MM.1S (cell line): ENCODE data around the gene CHML.
A peak's percentile ranks its signal among the peaks of the same experiment; 100 is the strongest.

Experiments
- DNase-seq: peaks from one replicate; pipeline ENCODE4 v3.0.0-alpha.2; 2015
- H2AFZ ChIP-seq: fragments of 300-600 bp; sonication (generic); 2 replicates; pipeline ENCODE4 v1.6.0; 2016; ENCODE audit warnings: antibody characterized with exemption, low read length
- H3F3A ChIP-seq: fragments of 300-600 bp; sonication (generic); 2 replicates; pipeline ENCODE4 v1.6.1; 2016; ENCODE audit warnings: mild to moderate bottlenecking, antibody characterized with exemption, low read length, moderate library complexity, mixed read lengths; ENCODE audit not compliant: insufficient read depth
- H3K27ac ChIP-seq: fragments of 300-600 bp; sonication (generic); 2 replicates; pipeline ENCODE4 v1.5.1; 2016; ENCODE audit warnings: mild to moderate bottlenecking, low read length
- H3K27me3 ChIP-seq: fragments of 300-600 bp; sonication (generic); replicated peaks from 2 replicates; pipeline ENCODE4 v1.6.0; 2016; ENCODE audit warnings: low read length; ENCODE audit not compliant: insufficient read depth
- H3K36me3 ChIP-seq: fragments of 300-600 bp; sonication (generic); replicated peaks from 2 replicates; pipeline ENCODE4 v1.6.1; 2016; ENCODE audit warnings: mild to moderate bottlenecking, low read length, mixed read lengths; ENCODE audit not compliant: insufficient read depth
- H3K4me1 ChIP-seq: fragments of 300-600 bp; sonication (generic); 2 replicates; pipeline ENCODE4 v1.6.1; 2016; ENCODE audit warnings: low read length, mixed read lengths
- H3K4me2 ChIP-seq: fragments of 300-600 bp; sonication (generic); 2 replicates; pipeline ENCODE4 v1.6.0; 2016; ENCODE audit warnings: low read depth, low read length
- H3K4me3 ChIP-seq: fragments of 300-600 bp; sonication (generic); 2 replicates; pipeline ENCODE4 v1.5.1; 2016; ENCODE audit warnings: low read length, mixed read lengths
- H3K79me2 ChIP-seq: fragments of 300-600 bp; sonication (generic); 2 replicates; pipeline ENCODE4 v1.6.1; 2016; ENCODE audit warnings: mixed run types, low read length, mixed read lengths
- H3K9ac ChIP-seq: fragments of 300-600 bp; sonication (generic); 2 replicates; pipeline ENCODE4 v1.6.1; 2016; ENCODE audit warnings: low read length, mixed read lengths
- H3K9me2 ChIP-seq: fragments of 300-600 bp; sonication (generic); replicated peaks from 2 replicates; pipeline ENCODE4 v1.6.1; 2016; ENCODE audit warnings: mild to moderate bottlenecking, low read length, mixed read lengths; ENCODE audit not compliant: insufficient read depth
- H3K9me3 ChIP-seq: fragments of 300-600 bp; sonication (generic); replicated peaks from 2 replicates; pipeline ENCODE4 v1.6.1; 2016; ENCODE audit warnings: mild to moderate bottlenecking, low read length, mixed read lengths; ENCODE audit not compliant: insufficient read depth
- H4K20me1 ChIP-seq: fragments of 300-600 bp; sonication (generic); 2 replicates; pipeline ENCODE4 v1.6.1; 2016; ENCODE audit warnings: mild to moderate bottlenecking, low read length, moderate library complexity, mixed read lengths; ENCODE audit not compliant: insufficient read depth
- EZH2 ChIP-seq: fragments of 300-600 bp; sonication (generic); optimal IDR thresholded peaks from 2 replicates; pipeline ENCODE3; 2017; ENCODE audit warnings: low read depth, mild to moderate bottlenecking, antibody characterized with exemption, low read length, mixed read lengths
- EZH2phosphoT487 ChIP-seq: fragments of 300-600 bp; sonication (generic); IDR thresholded peaks from 2 replicates; pipeline ENCODE4 v1.6.1; 2018; ENCODE audit warnings: antibody characterized with exemption, low read length
- TF ChIP-seq, protein P1 (sequence below): fragments of 300-600 bp; sonication (generic); IDR thresholded peaks from 2 replicates; pipeline ENCODE4 v1.5.1; 2016; ENCODE audit warnings: antibody characterized with exemption, low read length, mixed read lengths

The CHML gene, protein sequence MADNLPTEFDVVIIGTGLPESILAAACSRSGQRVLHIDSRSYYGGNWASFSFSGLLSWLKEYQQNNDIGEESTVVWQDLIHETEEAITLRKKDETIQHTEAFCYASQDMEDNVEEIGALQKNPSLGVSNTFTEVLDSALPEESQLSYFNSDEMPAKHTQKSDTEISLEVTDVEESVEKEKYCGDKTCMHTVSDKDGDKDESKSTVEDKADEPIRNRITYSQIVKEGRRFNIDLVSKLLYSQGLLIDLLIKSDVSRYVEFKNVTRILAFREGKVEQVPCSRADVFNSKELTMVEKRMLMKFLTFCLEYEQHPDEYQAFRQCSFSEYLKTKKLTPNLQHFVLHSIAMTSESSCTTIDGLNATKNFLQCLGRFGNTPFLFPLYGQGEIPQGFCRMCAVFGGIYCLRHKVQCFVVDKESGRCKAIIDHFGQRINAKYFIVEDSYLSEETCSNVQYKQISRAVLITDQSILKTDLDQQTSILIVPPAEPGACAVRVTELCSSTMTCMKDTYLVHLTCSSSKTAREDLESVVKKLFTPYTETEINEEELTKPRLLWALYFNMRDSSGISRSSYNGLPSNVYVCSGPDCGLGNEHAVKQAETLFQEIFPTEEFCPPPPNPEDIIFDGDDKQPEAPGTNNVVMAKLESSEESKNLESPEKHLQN

DNA sequence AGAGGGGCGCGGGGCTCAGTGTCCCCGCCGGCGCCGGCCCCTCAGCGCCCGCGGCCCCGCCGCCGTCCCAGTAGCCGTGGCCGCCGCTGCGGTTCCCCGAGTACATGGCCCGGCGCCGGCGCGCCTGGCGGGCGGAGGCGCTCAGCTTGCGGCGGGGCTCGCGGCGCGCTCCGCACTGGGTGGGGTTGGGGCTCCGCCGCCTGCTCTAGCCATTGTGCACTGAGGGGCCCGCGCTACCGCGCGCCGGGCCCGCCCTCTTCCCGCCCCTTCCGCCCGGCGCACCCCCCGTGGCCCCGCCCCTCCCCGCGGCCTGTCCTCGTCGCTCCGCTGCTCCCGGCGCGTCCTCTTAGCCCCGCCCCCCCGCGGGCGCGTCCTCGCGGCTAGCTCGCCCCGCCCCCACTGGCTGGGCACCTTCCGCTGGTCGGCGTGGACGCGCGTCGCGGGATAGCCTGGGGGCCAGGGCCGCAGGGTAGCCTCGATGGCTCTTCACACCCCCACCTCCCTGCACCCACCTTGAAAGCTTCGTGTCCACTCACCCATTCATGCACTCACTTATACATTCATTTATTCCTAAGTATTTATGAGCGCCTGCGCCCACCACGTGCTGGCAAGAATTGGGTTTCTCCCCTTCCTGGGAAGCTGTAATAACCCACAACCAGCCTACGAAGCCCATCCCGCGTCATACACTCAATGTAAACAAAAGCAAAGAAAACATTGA lies at the start of gene CHML, which contains the start of gene OPN3:
TSS of gene CHML (minus strand) at position 221 of the 718 bp plus-strand sequence. CDS start 4,603 bp downstream, outside the sequence.
TSS of gene OPN3 (minus strand) at position 221 of the 718 bp plus-strand sequence. CDS start at position 106, 115 bp downstream.
- Histone ChIP-seq H3K4me3 (peak within 1 kb of the TSS; percentile 93), H3K4me1 (peaks cover 39% of the 10 kb centered on the region), H2AFZ (peak within 1 kb of the TSS; percentile 88), H3F3A (peaks cover 5% of the 10 kb centered on the region; the same call in 1 of the 2 replicates), H3K79me2 (peaks cover 42% of the 10 kb centered on the region), H3K27ac (peak within 1 kb of the TSS; percentile 60; the same call in 1 of the 2 replicates), H3K9ac (peak within 1 kb of the TSS; percentile 74), H3K9me3 (no peaks in the 10 kb centered on the region), H3K27me3 (no peaks in the 10 kb centered on the region), H3K4me2 (peak within 1 kb of the TSS; percentile 81), H3K36me3 (no peaks in the 10 kb centered on the region), H4K20me1 (no peaks in the 10 kb centered on the region), H3K9me2 (no peaks in the 10 kb centered on the region)
- DNase-seq = peak; percentile 97
- TF ChIP-seq EZH2phosphoT487 (no peak), EZH2 (no peak)
- TF ChIP-seq, protein P1, sequence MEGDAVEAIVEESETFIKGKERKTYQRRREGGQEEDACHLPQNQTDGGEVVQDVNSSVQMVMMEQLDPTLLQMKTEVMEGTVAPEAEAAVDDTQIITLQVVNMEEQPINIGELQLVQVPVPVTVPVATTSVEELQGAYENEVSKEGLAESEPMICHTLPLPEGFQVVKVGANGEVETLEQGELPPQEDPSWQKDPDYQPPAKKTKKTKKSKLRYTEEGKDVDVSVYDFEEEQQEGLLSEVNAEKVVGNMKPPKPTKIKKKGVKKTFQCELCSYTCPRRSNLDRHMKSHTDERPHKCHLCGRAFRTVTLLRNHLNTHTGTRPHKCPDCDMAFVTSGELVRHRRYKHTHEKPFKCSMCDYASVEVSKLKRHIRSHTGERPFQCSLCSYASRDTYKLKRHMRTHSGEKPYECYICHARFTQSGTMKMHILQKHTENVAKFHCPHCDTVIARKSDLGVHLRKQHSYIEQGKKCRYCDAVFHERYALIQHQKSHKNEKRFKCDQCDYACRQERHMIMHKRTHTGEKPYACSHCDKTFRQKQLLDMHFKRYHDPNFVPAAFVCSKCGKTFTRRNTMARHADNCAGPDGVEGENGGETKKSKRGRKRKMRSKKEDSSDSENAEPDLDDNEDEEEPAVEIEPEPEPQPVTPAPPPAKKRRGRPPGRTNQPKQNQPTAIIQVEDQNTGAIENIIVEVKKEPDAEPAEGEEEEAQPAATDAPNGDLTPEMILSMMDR = no peak

DNA sequence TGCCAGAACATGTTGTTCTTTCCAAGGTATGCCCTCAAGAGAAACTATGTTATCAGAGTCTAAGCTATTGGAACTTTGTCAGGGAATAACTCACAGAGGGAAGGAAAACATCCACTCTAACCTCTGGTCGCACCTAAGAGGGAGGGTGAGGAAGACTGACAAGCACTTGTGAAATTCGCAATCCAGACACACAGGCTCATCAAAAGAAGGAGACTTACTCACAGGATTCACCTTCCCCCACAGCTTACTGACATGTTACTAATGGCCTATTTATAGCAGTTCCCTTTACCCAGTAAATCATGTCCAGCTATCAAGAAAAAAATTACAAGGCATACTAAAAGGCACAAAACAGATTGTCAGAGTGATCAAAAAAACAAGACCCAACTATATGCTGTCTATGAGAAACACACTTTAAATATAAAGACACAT lies 48.8 kb upstream of the CHML start:
- no peaks in the 10 kb centered on the region for H3F3A ChIP-seq
- H4K20me1 ChIP-seq = no peaks in the 10 kb centered on the region
- no peaks in the 10 kb centered on the region for H3K9me2 ChIP-seq
- no peaks in the 10 kb centered on the region for H3K9me3 ChIP-seq
- H3K27me3 ChIP-seq = no peaks in the 10 kb centered on the region
- no peaks in the 10 kb centered on the region for H3K79me2 ChIP-seq
- no peak overlapping the region for H2AFZ ChIP-seq
- H3K36me3 ChIP-seq = no peaks in the 10 kb centered on the region
- H3K4me3 ChIP-seq = no peak overlapping the region
- no peaks in the 10 kb centered on the region for H3K4me1 ChIP-seq
- no peak overlapping the region for H3K27ac ChIP-seq
- H3K9ac ChIP-seq = no peak overlapping the region
- no peak for DNase-seq
- H3K4me2 ChIP-seq = no peak overlapping the region
- TF ChIP-seq, protein P1 = no peak
- TF ChIP-seq EZH2 = no peak
- TF ChIP-seq EZH2phosphoT487 = no peak

DNA sequence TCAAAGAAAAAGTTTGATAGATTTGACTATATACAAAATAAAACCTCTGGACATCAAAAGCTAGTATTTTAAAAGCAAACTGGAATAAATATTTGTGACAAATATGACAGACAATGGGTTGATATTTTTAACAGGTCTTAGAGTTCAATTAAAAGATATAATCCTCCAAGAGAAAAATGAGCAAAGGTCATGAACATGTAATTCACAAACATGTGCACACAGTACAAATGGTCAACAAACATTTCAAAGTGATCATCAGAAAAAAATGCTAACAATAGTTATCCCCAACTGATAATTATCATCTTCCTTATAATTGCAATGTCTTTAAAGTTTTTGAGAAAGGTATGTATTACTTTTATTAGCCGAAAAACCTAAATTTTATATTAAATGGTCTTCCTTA lies 43.9 kb upstream of the CHML start:
- no peaks in the 10 kb centered on the region for H3K9me2 ChIP-seq
- H3K27me3 ChIP-seq = no peaks in the 10 kb centered on the region
- no peak overlapping the region for H2AFZ ChIP-seq
- TF ChIP-seq EZH2 = no peak
- TF ChIP-seq EZH2phosphoT487 = no peak
- TF ChIP-seq, protein P1 = no peak
- H3K36me3 ChIP-seq = no peaks in the 10 kb centered on the region
- no peaks in the 10 kb centered on the region for H3K79me2 ChIP-seq
- no peaks in the 10 kb centered on the region for H3F3A ChIP-seq
- no peak overlapping the region for H3K4me3 ChIP-seq
- no peaks in the 10 kb centered on the region for H3K9me3 ChIP-seq
- DNase-seq = no peak
- H3K27ac ChIP-seq = no peak overlapping the region
- H4K20me1 ChIP-seq = no peaks in the 10 kb centered on the region
- H3K4me2 ChIP-seq = no peak overlapping the region
- no peak overlapping the region for H3K9ac ChIP-seq
- H3K4me1 ChIP-seq = peaks cover 4% of the 10 kb centered on the region
